Ammon's horn (tissue), 1 donor: ENCODE results near the gene MSRB3.
"Not testable (repeated sequence)": the region's sequence is repeated elsewhere in the genome, so short reads cannot be mapped to it uniquely, and the experiment has no call there.

ENCODE experiments used
- DNase-seq: peaks from one replicate; pipeline ENCODE4 v3.0.0-alpha.2; 2016; ENCODE audit warnings: low spot score

MSRB3 gene

DNA sequence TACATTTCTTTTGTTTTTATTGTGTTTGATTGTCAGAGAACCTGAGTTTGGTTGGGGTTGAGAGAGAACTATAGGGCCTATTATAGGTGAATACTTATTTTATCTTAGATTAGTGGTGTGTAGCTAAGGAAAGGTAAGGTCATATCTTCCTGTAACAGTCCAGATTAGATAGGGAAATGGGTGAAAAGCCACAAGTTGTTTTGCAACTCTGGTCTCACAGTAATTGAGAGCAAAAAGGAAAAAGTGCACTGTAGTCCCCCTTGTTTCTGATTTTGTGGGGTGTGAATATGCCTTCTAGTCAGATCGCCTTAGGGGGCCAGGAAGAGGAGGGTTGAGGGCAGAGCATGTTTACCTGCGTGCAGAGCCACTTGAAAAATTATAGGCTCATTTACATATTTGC, 8.9 kb downstream of the MSRB3 start:
- no peak for DNase-seq

DNA sequence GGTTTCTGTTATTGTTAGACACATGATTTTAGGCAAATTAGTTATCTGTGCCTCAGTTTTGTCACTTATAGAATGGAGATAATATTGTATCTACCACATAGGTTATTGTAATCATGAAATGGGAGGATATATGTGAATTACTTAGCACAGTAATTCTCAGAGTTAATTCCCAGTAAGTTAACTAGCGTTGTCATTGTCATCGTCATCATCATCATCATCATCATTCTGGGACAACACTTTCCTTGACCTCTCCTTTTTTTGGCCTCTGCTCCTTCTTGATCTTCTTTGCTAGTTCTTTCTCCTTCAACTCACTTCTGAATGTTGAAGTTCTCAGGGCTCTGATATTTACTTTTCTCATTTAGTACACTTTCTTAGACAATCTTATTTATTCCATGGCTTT, 13.8 kb downstream of the MSRB3 start:
- no peak for DNase-seq

DNA sequence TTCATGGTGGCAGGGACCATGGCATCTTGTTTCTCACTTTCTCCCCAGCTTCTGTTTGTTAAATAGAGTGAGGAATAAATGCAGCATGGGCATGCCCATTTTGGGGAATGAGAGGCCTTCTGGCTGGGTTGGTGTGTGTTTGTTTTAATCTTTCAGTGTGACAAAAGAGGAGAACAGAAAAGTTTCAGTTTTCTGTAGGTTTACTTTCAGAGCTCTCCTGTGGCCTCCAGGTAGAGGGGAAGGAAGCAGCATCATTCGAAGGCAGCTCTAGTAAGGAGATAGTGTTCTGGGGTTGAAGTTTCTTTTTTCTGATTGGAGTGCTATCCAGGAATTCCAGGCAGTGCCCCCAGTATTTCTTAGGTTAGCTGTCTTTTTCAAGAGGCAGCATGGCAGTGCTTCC, 15.3 kb downstream of the MSRB3 start:
- no peak for DNase-seq

DNA sequence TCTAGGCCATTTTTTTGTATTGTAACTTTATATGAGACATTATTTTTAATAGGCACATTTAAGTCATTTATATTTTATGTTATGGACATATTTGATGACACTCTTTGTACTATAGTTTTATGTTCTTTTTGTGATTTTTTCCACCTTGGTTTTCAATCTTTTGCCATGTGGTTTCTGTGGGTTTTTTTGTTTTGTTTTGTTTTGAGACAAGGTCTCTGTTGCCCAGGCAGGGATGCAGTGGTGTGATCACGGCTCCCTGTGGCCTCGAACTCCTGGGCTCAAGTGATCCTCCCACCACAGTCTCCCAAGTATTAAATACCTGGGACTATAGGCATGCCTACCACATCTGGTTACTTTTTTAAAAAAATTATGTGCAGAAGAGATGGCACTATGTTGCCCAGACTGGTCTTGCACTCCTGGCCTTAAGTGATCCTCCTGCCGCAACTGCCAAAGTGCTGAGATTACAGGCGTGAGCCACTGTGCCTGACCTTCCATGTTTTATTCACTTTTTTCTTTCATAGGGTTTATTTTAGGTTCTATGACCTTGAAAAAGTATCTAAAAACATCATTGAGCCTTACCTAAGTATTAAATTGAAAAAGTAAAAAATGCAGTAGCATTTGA, 16.3 kb downstream of the MSRB3 start:
- DNase-seq, result no peak

DNA sequence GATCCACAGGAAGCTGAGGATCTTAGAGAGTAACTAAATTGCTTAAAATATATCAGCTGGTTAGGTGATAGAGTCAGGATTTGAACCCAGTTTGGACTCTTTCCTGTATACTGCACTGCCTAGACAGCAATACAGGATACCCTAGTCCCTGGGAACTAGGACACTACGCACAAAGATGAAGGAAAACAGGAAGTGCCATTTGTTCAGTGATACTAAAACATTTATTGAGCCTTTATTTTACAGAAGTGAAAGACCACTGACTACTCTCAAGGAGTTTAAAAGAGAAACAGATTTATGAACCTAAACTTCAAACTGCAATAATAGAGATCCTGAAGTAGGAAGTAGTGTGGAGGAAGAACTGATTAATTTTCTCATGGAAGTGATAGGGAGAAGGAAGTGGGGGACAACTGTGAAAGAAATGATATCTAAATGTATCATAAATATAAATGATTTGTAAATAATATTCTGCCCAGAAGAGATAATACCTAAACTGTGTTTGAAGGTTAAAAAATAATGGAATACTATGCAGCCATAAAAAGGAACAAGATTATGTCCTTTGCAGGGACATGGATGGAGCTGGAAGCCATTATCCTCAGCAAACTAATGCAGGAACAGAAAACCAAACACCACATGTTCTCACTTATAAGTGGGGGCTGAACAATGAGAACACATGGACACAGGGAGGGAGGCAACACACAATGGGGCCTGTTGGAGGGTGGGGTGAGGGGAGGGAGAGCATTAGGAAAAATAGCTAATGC, 18.2 kb downstream of the MSRB3 start:
- DNase-seq, result no peak

DNA sequence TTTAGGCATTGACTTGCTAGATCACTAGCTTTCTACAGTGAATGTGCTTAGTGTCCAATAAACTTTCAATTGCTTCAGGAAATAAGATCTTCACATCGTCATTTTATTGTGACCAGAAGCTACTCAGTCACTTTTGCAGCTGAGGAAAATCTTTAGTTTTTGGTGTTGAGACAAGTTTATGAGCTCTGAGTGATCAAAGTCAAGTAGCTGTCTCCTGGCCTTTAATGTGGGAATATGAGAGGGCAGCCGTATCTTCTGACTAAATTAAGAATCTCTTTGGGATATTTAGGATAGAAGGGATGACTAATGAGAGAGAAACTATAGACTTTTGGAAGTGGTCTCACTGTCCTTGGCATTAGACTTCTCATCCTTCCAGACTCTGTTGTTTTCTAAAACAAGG, 21.6 kb downstream of the MSRB3 start:
- DNase-seq, result no peak

DNA sequence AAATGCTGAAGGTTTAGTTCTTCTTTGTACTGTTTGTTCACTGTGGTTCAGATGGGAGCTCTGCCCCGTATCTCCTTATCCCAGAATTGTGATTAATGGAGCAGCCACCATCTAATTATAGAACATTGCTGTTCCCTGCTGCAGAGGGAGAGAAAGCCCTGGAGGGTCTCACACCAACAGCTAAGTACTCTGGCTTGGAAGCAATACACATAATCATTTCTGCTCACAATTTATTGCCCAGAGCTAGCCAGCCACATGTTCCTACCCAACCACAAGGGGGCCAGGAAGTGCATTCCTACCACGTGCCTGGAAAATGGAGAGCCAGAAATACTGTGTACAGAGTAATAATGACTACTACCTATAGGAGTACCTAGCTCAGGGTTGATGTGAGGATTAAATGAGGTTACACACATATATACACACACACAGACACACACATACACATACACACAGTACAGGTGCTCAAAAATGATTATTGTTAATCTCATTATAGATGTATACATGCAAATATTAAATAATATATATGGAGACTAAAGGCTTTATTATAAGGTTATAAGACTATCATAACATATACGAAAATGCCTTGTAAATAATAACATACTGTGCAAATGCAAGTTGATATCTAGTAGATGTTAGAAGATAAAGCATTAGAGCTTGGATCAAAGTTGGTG, 22.3 kb downstream of the MSRB3 start:
- no peak for DNase-seq

DNA sequence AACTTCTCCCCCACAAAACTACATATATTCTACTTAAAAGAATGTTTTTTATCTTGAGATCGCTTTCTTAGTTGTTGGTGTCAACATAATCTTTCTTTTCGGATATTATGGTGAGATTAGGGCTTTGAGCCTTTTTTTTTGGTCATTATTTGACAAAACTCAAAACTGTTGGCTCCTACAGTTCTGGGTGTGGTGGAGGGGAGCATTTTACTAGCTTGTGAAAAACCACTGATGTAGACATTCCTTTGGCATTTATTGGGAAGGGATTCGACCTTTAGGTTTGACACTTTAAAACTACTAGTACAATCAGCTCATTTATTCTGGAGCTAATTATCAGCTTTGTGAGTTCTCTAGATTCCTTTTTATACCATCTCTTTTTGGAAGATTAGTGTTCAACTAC, 24.4 kb downstream of the MSRB3 start:
- DNase-seq, result no peak

DNA sequence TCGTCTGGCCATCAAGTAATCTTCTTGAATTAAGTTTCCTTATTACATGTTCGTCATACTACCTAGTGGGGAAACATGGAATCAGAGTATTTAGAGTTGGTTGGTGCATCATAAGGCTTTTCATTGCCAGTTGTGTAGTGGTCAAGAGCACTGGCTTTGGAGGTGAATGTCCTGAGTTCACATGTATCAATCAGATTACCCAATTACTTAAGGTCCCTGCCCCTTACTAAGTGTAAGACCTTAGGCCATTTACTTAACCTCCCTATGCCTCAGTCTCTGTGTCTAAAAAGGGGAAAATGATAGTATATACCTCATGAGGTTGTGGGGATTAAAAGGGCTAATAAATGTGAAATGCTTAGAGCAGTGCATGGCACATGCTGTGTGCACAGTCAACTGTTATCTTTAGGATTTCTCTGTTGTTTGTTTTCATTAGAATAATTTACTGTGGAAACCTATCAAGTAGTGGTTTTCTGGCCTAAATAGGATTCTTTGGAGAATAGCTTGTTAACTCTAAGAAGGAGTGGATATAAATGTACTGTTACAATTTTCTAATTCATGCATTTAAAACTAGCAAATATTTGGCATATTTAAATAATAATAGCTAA, 27.0 kb downstream of the MSRB3 start:
- no peak for DNase-seq

DNA sequence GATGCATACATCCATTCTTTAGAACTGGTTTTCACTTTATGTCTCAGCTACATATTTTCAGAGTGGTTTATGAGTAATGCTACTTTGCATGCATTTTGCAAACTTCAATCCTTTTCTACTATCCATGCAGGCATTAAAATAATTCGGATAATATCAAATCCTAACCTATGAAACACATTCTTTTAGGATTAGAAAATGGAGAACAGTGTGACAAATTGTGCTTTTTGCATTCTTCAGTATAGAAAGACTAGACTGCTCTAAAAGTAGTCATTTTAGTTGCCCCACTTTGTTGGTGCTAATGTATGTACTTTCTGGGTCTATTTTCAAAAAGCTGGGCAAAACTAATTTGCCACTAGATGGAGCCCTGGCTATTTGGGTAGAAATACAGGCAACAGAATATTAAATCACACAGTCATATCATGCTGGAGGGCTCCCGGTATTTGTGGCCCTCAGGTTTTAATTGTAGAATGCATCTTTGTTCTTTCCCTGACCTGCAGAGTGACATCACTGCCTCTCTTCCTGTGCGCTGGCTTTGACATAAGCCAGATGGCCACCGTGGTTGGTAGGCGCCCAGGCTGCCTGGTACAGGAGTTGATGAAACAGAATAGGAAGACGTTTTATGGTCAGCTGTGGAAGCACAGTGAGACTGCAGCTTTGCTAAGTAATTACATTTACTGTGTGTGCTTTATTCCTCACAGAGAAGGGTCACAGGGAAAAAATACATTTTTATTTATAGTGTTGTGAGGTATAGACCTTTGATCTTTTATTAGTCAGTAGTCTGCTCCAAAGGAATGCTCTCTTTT, 28.1 kb downstream of the MSRB3 start:
- no peak for DNase-seq

DNA sequence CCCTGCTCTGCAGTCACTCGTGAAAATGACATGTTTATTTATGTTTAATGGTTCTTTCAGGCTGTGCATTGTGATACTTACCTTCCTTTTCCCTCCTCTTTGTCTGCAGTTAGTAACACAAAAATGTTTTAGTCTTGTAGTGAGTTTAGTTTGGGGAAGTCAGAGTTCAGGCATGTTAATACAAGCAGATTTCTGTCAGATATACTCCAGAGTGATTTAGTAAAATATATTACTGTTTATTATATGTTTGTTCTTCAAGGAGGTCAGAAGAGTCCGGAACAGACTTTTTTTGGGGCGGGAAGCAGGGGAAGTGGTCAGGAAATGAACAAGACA, 28.7 kb downstream of the MSRB3 start:
- no peak for DNase-seq

DNA sequence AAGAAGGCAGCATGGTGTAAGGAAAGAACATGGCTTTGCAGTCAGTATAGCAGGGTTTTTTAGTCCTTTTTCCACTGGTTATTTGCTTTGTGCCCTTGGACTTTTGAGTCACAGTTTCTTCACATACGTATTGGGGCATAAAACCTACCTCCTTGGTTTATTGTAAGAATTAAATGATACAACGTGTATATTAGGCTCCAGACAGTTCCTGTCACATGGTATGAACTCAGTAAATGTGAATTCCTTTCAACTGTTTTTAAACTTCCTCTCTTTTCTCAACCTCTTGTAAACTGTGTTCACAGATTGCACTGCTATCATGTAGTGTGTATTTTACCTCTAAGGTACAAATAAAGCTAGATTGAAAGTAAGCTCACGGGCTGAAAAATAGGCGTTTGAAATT, 29.5 kb downstream of the MSRB3 start:
- DNase-seq, result no peak

DNA sequence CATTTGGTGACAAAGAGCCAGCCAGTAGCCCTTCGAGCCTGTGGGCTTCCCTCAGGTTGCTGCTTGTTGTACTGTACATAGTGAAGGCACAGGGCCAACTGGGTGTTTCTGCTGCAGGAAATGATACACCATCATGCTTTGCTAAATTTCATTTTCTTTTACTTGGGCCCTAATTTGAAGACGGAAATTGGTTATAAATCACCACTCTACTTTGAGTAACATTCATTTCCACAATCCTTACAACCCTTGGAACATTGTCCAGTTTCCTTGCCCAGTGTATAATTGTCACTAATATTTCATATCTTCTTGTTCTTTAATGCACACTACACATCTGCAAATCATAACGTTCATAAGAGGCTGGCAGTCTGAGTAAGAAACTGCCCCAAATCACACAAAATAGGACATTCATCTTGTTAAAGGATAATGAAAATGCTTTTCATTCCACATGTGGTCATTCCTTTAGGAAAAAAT, 30.2 kb downstream of the MSRB3 start:
- no peak for DNase-seq

DNA sequence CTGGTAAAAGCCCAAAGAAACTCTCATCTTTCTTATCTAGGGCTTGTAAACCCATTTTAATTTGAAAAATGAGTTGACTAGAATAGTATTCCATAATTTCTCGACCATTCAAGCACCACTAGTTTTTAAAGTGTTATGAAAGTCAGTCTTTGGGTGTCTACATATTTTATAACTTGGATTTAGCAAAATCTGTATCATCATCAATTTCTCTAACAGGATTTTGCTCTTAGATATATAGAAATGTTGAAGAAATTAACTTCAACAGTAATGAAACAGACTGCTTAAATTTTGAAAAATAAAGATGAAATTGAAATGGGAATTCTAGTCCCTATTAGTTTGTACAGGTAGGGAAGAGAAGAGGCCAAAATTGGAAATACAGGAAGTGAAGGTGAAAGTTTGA, 32.8 kb downstream of the MSRB3 start:
- no peak for DNase-seq

DNA sequence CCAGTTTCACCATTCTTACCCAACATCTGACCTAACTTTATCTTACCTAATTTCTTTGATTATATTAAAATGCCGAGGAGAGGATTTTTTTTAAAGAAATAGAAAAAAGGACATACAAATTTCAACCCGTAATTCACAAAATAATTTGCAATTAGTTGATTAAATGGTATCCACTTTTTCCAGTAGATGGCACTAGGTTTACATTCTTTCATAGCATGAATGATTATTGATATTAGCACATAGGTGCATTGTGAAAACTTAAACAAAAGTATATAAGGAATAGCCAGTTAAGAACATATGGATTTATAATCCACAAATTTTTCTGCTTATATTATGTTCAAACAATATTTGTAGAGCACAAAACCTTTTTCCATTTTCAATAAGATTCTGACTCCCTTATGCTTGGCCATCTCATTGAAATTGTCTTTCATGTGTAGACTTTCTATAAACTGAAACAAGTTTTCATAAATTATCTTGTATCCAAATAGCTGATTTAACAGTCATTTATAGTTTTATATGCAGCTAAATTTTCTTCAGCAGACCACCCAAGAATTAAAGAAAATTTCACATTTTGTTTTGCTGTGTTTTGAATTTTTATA, 35.3 kb downstream of the MSRB3 start:
- no peak for DNase-seq

DNA sequence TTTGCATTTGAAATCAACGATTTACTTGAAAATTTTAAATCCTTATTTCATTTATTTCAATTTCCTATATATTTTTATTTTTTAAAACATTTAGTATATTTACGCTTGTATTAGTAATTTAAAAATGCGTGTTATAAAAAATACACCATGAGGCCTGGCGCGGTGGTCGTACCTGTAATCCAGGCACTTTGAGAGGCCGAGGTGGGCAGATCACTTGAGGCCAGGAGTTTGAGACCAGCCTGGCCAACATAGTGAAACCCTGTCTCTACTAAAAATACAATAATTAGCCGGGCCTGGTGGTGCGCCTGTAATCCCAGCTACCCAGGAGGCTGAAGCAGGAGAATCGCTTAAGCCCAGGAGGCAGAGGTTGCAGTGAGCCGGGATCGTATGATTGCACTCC, 36.8 kb downstream of the MSRB3 start:
- not testable (repeated sequence) for DNase-seq

DNA sequence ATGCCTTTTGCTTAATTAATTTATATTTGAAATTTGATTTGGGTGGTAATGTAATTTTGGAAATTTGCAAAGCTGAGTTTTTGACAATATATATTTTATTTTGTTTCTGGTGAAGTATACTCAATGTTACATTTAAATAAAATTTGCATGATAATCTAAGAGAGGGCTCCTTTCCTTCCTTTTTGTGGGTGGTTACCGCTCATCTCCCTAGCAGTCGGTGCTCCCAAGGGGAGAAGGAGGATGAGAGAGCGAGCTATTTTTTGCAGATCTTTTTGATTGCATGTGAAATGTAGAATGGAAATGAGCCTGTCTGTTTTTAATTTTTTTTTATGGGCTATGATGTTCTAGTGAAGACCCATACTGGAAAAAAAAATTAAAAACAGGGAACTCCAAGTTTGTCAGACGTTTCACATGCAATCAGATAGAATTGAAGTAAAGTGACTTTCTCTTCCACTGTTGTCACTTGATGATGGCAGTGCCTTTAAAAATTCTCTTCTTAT, 39.8 kb downstream of the MSRB3 start:
- no peak for DNase-seq

DNA sequence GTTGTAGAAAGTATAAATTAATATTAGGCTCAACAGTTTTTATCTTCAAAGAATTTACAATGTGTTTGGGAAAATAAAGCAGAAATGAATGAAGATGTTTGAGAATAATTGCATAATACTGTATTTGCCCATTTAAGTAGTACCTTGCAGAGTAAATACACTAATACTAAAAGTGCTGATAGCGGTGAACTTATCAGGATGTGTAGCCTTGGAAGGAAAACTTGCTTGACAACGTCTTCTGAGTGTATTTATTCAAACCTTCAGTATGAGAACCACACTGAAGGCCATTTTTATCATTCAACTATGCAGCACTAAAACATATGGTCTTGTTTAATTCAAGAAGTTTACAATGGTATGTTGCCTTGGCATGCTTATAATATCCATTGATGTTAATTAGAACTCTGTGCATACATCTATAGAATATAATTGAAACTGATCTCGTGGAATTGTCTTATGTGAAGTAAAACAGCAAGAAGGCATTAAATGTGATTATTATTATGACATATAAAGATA, 41.3 kb downstream of the MSRB3 start:
- DNase-seq, result no peak

DNA sequence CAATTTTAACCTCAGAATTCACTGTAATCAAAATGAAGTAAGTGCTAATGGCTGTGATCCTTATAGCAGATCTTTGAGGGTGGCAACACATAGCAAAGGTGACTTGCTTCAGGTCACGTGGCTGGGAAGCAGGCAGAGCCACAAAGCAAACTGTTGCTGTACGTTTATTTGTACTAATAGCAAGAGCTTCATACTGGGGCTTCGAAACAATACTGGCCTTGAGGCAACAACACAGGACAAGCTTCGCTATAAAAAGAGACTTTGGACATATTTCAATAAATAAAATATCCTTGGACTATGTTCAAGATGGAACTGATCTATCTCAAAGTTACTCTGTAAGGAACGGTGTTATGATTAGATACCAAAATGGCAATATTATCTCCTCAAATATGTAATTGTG, 44.6 kb downstream of the MSRB3 start:
- DNase-seq, result no peak

DNA sequence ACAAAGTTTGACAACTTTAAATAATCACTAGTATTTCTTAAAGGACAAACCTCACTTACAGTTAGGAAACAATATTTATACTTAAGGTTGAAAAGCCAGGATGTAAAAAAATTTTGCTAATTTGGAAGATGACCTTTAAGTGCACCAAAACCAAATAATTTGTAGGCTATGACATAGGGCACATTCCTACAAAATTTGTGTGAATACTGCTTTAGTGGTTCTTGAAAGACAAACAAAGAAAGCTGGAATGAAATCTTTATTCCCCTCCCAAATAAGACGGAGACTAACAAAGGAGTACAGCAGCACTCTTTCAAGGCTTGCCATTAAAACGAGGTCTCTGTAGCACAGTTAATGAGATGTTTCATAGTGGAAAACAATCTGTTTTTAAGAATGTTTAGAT, 45.6 kb downstream of the MSRB3 start:
- DNase-seq, result no peak

DNA sequence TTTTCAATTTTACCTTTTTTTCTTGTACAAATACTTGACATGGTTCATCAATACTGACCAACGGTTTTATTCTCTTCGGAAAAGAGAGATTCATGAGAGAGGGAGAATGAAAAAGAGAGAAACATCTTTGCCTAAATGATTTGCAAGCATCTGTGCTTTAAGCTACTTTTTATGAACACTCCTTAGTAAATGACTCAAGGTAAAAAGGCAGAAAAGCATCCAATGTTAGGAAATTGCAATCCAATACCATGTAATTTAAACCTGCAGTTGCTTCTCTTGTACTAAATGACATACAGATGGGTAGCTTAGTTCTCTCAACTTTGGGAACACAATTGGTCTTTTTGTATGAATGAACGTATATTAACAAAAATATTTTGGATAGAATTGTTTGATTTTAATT, 46.1 kb downstream of the MSRB3 start:
- no peak for DNase-seq
